ENCODE measurements around the gene CYP24A1.

Gene CYP24A1

DNA sequence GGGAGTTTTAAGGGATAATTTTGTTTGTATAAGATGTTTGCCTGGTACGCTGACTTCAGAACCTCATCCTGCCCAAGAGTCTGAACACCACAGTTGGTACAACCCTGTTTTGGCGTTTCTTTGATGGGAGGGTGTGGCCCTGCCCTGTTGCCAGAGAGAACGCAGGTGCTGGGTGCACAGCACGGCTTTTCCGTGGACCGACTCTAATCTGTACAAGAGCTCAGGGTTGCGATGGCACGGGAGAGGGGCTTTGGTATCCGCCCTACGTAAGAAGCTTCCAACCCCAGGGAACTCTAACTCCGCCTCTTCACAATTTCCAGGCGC, 1.3 kb downstream of the CYP24A1 start:
- DNase-seq, result no peak
- peaks cover 40% of the 10 kb centered on the region for H3K27me3 ChIP-seq (ENCODE audit: insufficient read depth, low read length, poor library complexity)
- no peaks in the 10 kb centered on the region for H3K79me2 ChIP-seq (ENCODE audit: insufficient read depth, low read length)
- no peak overlapping the region for H3K4me3 ChIP-seq (ENCODE audit: low read depth in 1 of 2, low read length in 2 of 2)
- no peaks in the 10 kb centered on the region for H4K20me1 ChIP-seq (ENCODE audit: insufficient read depth, low read length)
- no peak overlapping the region for H3K4me2 ChIP-seq (ENCODE audit: insufficient read depth, low read length)
- ATAC-seq (ENCODE audit: insufficient read depth, low read depth), result no peak; the same call in 2 of the 3 replicates
- no peaks in the 10 kb centered on the region for H3K4me1 ChIP-seq (ENCODE audit: insufficient read depth, low read length)
- no peaks in the 10 kb centered on the region for H3K9me3 ChIP-seq (ENCODE audit: insufficient read depth, low read length, severe bottlenecking)
- no peak overlapping the region for H3K27ac ChIP-seq (ENCODE audit: low read length)
- H3K9ac ChIP-seq (ENCODE audit: low read depth, low read length), result no peak overlapping the region
- H3K36me3 ChIP-seq (ENCODE audit: insufficient read depth, low read length), result no peaks in the 10 kb centered on the region
- TF ChIP-seq EZH2 (IDR thresholded peaks at IDR 0.05; ENCODE audit: borderline replicate concordance, low read depth, low read length, severe bottlenecking), result no peak
- TF ChIP-seq, protein P1, sequence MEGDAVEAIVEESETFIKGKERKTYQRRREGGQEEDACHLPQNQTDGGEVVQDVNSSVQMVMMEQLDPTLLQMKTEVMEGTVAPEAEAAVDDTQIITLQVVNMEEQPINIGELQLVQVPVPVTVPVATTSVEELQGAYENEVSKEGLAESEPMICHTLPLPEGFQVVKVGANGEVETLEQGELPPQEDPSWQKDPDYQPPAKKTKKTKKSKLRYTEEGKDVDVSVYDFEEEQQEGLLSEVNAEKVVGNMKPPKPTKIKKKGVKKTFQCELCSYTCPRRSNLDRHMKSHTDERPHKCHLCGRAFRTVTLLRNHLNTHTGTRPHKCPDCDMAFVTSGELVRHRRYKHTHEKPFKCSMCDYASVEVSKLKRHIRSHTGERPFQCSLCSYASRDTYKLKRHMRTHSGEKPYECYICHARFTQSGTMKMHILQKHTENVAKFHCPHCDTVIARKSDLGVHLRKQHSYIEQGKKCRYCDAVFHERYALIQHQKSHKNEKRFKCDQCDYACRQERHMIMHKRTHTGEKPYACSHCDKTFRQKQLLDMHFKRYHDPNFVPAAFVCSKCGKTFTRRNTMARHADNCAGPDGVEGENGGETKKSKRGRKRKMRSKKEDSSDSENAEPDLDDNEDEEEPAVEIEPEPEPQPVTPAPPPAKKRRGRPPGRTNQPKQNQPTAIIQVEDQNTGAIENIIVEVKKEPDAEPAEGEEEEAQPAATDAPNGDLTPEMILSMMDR (IDR thresholded peaks at IDR 0.05; ENCODE audit: borderline replicate concordance, extremely low read depth, low read length, poor library complexity, severe bottlenecking), result no peak
- H2AFZ ChIP-seq (ENCODE audit: low read depth, low read length), result no peak overlapping the region

DNA sequence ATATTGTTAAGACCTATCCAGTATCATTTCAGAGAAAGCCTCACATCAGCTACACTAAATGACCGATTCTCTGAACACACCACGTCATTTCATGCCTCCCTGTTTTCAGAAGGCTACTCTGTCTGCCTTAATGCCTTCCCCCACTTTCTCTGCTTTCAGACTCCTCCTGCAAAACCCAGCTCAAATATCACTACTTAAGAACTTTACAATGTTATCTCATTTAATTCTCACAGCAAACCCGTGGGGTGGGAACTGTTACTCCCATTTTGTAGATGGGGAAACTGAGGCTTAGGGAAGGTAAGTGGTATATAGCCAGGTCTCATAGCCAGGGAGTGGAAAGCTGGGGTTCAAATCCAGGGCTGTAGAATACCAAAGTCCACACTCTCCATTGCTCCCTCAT, 2.8 kb downstream of the CYP24A1 start:
- DNase-seq (no peak), ATAC-seq (ENCODE audit: insufficient read depth, low read depth) (no peak)
- no peak overlapping the region for H3K9ac ChIP-seq (ENCODE audit: low read depth, low read length)
- no peaks in the 10 kb centered on the region for H3K36me3 ChIP-seq (ENCODE audit: insufficient read depth, low read length)
- H3K27ac ChIP-seq (ENCODE audit: low read length), result no peak overlapping the region
- no peaks in the 10 kb centered on the region for H3K9me3 ChIP-seq (ENCODE audit: insufficient read depth, low read length, severe bottlenecking)
- H3K4me1 ChIP-seq (ENCODE audit: insufficient read depth, low read length), result no peaks in the 10 kb centered on the region
- H4K20me1 ChIP-seq (ENCODE audit: insufficient read depth, low read length), result no peaks in the 10 kb centered on the region
- no peak overlapping the region for H3K4me2 ChIP-seq (ENCODE audit: insufficient read depth, low read length)
- H2AFZ ChIP-seq (ENCODE audit: low read depth, low read length), result no peak overlapping the region
- no peak overlapping the region for H3K4me3 ChIP-seq (ENCODE audit: low read depth in 1 of 2, low read length in 2 of 2)
- TF ChIP-seq, protein P1 (IDR thresholded peaks at IDR 0.05; ENCODE audit: borderline replicate concordance, extremely low read depth, low read length, poor library complexity, severe bottlenecking), result no peak
- no peak for TF ChIP-seq EZH2 (IDR thresholded peaks at IDR 0.05; ENCODE audit: borderline replicate concordance, low read depth, low read length, severe bottlenecking)
- H3K79me2 ChIP-seq (ENCODE audit: insufficient read depth, low read length), result no peaks in the 10 kb centered on the region
- H3K27me3 ChIP-seq (ENCODE audit: insufficient read depth, low read length, poor library complexity), result peaks cover 50% of the 10 kb centered on the region

DNA sequence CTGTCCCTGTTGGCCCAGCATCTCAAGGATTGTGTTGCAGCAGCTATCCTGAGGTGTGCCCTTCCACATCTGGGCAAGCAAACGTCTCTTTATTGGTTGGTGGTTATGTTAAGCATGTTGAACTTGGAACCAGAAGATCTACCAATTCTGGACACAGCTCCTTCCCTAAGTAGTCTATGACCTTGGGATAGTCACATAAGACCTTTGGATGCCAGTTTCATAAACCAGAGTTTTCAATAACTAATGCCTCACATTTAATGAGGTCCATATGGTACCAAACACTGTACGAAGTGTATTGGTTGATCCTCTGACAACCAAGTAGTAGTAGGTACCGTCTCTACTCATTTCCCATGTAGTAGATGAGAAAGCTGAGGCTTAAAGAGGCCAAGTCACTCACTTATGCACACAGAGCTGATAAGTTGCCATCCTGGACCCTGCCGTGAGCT, 3.7 kb downstream of the CYP24A1 start:
- peaks cover 57% of the 10 kb centered on the region for H3K27me3 ChIP-seq (ENCODE audit: insufficient read depth, low read length, poor library complexity)
- no peak overlapping the region for H3K27ac ChIP-seq (ENCODE audit: low read length)
- H4K20me1 ChIP-seq (ENCODE audit: insufficient read depth, low read length), result no peaks in the 10 kb centered on the region
- TF ChIP-seq, protein P1 (IDR thresholded peaks at IDR 0.05; ENCODE audit: borderline replicate concordance, extremely low read depth, low read length, poor library complexity, severe bottlenecking), result no peak
- TF ChIP-seq EZH2 (IDR thresholded peaks at IDR 0.05; ENCODE audit: borderline replicate concordance, low read depth, low read length, severe bottlenecking), result no peak
- H3K4me1 ChIP-seq (ENCODE audit: insufficient read depth, low read length), result no peaks in the 10 kb centered on the region
- ATAC-seq (ENCODE audit: insufficient read depth, low read depth) (no peak), DNase-seq (no peak)
- no peak overlapping the region for H3K9ac ChIP-seq (ENCODE audit: low read depth, low read length)
- no peak overlapping the region for H3K4me2 ChIP-seq (ENCODE audit: insufficient read depth, low read length)
- H3K79me2 ChIP-seq (ENCODE audit: insufficient read depth, low read length), result no peaks in the 10 kb centered on the region
- no peak overlapping the region for H2AFZ ChIP-seq (ENCODE audit: low read depth, low read length)
- H3K9me3 ChIP-seq (ENCODE audit: insufficient read depth, low read length, severe bottlenecking), result no peaks in the 10 kb centered on the region
- no peaks in the 10 kb centered on the region for H3K36me3 ChIP-seq (ENCODE audit: insufficient read depth, low read length)
- H3K4me3 ChIP-seq (ENCODE audit: low read depth in 1 of 2, low read length in 2 of 2), result no peak overlapping the region
